Thoracic aorta (tissue), 2 donors: ENCODE measurements around the gene TRMT10A. TPM values are rescaled to one million over a fixed set of nuclear protein-coding genes. Genes with fewer than 3 reads are reported as not detected.

Experiments
- ATAC-seq: fragments of 150-250 bp; one replicate; pipeline ENCODE4 v1.8.0; 2017; ENCODE audit warnings: low read depth; ENCODE audit not compliant: insufficient number of reproducible peaks, low FRiP score
- DNase-seq: peaks from one replicate; pipeline ENCODE4 v3.0.0-alpha.2; 2020; ENCODE audit warnings: low spot score
- H3K27ac ChIP-seq, 2 donors: fragments of 200-600 bp; sonication (generic); 1 replicate in 1 of 2; 2 replicates in 1 of 2; pipeline ENCODE4 v1.5.1; 2016; ENCODE audit warnings: mild to moderate bottlenecking in 2 of 2, moderate library complexity in 2 of 2
- H3K27me3 ChIP-seq: fragments of 200-600 bp; sonication (generic); replicated peaks from 2 replicates; pipeline ENCODE4 v1.6.0; 2016; ENCODE audit warnings: mild to moderate bottlenecking; ENCODE audit not compliant: insufficient read depth
- H3K36me3 ChIP-seq: fragments of 200-600 bp; sonication (generic); one replicate; pipeline ENCODE4 v1.5.1; 2016
- H3K4me1 ChIP-seq, 2 donors: fragments of 200-600 bp; sonication (generic); 1 replicate in 1 of 2; 2 replicates in 1 of 2; pipeline versions ENCODE4 v1.5.1 to v1.6.0; 2016; ENCODE audit warnings: low read depth in 2 of 2, mild to moderate bottlenecking in 1 of 2; ENCODE audit not compliant: control insufficient read depth in 1 of 2
- H3K4me3 ChIP-seq: fragments of 200-600 bp; sonication (generic); 2 replicates; pipeline ENCODE4 v1.5.1; 2016; ENCODE audit warnings: mild to moderate bottlenecking
- H3K9me3 ChIP-seq: fragments of 200-600 bp; sonication (generic); 2 replicates; pipeline ENCODE4 v1.5.1; 2016
- total RNA-seq, 2 donors: library from RNA; depleted of rRNA; stranded (reverse); fragments of >200 nt; gene quantifications; one replicate each; pipeline versions ENCODE4 v1.1.0 to v1.2.3, GENCODE V29; 2016
- TF ChIP-seq, protein P1 (sequence below): fragments of 200-600 bp; sonication (generic); IDR thresholded peaks from one replicate; pipeline ENCODE4 v1.5.1; 2019; ENCODE audit warnings: antibody characterized with exemption

TRMT10A gene
- total RNA-seq, 2 donors from 2014 or later, result 3.7 to 5.0 TPM

DNA sequence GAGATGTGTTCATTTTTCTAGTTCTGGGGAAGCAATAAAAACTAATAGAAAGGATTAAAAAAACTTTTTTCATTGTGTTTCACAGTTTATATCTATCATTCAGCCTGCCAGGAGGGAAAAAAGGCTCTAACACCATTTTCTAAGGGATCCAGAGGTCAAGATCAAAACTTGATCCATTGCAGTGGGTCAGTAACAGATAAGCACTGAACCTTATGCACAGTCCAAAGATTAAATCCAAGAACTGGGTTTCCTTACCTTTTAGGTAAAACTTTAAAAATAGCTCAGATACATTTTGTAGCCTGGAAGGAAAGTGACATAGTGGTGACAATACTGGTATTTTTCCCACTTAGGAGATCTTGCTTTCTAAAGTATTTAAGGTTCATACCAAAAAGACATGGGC is 23.5 kb upstream of the TRMT10A start:
- Histone ChIP-seq H3K4me1 (peaks cover 8 to 13% of the 10 kb centered on the region in 2 donors), H3K36me3 (no peaks in the 10 kb centered on the region), H3K27me3 (no peaks in the 10 kb centered on the region), H3K4me3 (no peak overlapping the region), H3K9me3 (no peaks in the 10 kb centered on the region), H3K27ac (peak overlapping the region; percentile 18 to 82)
- ATAC-seq (no peak), DNase-seq (no peak)
- TF ChIP-seq, protein P1, sequence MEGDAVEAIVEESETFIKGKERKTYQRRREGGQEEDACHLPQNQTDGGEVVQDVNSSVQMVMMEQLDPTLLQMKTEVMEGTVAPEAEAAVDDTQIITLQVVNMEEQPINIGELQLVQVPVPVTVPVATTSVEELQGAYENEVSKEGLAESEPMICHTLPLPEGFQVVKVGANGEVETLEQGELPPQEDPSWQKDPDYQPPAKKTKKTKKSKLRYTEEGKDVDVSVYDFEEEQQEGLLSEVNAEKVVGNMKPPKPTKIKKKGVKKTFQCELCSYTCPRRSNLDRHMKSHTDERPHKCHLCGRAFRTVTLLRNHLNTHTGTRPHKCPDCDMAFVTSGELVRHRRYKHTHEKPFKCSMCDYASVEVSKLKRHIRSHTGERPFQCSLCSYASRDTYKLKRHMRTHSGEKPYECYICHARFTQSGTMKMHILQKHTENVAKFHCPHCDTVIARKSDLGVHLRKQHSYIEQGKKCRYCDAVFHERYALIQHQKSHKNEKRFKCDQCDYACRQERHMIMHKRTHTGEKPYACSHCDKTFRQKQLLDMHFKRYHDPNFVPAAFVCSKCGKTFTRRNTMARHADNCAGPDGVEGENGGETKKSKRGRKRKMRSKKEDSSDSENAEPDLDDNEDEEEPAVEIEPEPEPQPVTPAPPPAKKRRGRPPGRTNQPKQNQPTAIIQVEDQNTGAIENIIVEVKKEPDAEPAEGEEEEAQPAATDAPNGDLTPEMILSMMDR, result no peak

GRCh38 chr4:99586797-99587196 is 23.0 kb upstream of the TRMT10A start:
- peaks cover 8 to 13% of the 10 kb centered on the region in 2 donors for H3K4me1 ChIP-seq
- no peak for ATAC-seq
- no peaks in the 10 kb centered on the region for H3K27me3 ChIP-seq
- DNase-seq, result no peak
- H3K9me3 ChIP-seq, result no peaks in the 10 kb centered on the region
- no peaks in the 10 kb centered on the region for H3K36me3 ChIP-seq
- peak overlapping the region; percentile 18 to 82 for H3K27ac ChIP-seq
- no peak overlapping the region for H3K4me3 ChIP-seq
- TF ChIP-seq, protein P1, result no peak

- DNase-seq (no peak), ATAC-seq (no peak)
- TF ChIP-seq, protein P1, result no peak
- Histone ChIP-seq H3K36me3 (no peaks in the 10 kb centered on the region), H3K27ac (peak overlapping the region in 1 of 2 donors; percentile 82), H3K4me1 (peaks cover 8 to 13% of the 10 kb centered on the region in 2 donors), H3K9me3 (no peaks in the 10 kb centered on the region), H3K27me3 (no peaks in the 10 kb centered on the region), H3K4me3 (no peak overlapping the region)
These were observed 22.5 kb upstream of the TRMT10A start for GRCh38 chr4:99586322-99586721.

GRCh38 chr4:99585516-99585915 is 21.7 kb upstream of the TRMT10A start:
- no peaks in the 10 kb centered on the region for H3K27me3 ChIP-seq
- no peaks in the 10 kb centered on the region for H3K36me3 ChIP-seq
- ATAC-seq (no peak), DNase-seq (no peak)
- no peak overlapping the region for H3K4me3 ChIP-seq
- H3K9me3 ChIP-seq, result no peaks in the 10 kb centered on the region
- no peak overlapping the region for H3K27ac ChIP-seq
- TF ChIP-seq, protein P1, result no peak
- peaks cover 8 to 13% of the 10 kb centered on the region in 2 donors for H3K4me1 ChIP-seq

GRCh38 chr4:99578714-99579113 is 14.9 kb upstream of the TRMT10A start:
- TF ChIP-seq, protein P1, result no peak
- no peaks in the 10 kb centered on the region for H3K9me3 ChIP-seq
- H3K27me3 ChIP-seq, result no peaks in the 10 kb centered on the region
- no peak overlapping the region for H3K27ac ChIP-seq
- H3K4me1 ChIP-seq, result peaks cover 0 to 18% of the 10 kb centered on the region in 2 donors
- no peak for DNase-seq
- H3K36me3 ChIP-seq, result no peaks in the 10 kb centered on the region
- no peak overlapping the region for H3K4me3 ChIP-seq
- ATAC-seq, result no peak
